Trophoblast cell (in vitro differentiated cells and primary cell): ENCODE data around the gene CHIA.

ENCODE experiments used
- DNase-seq, 2 donors: peaks; one replicate each; pipeline ENCODE4 v3.0.0-alpha.2; 2016
- H2AFZ ChIP-seq: 2 replicates; pipeline ENCODE4 v1.6.1; 2013; ENCODE audit warnings: low read length, moderate library complexity, mild to moderate bottlenecking; ENCODE audit not compliant: insufficient read depth, poor library complexity
- H2AK5ac ChIP-seq: 2 replicates; pipeline ENCODE4 v1.6.1; 2013; ENCODE audit warnings: mild to moderate bottlenecking, low read length
- H2BK120ac ChIP-seq: 2 replicates; pipeline ENCODE4 v1.6.1; 2013; ENCODE audit warnings: low read length, mild to moderate bottlenecking, moderate library complexity; ENCODE audit not compliant: insufficient read depth, poor library complexity
- H2BK12ac ChIP-seq: 2 replicates; pipeline ENCODE4 v1.6.1; 2013; ENCODE audit warnings: mild to moderate bottlenecking, low read length, moderate library complexity
- H2BK5ac ChIP-seq: 2 replicates; pipeline ENCODE4 v1.6.1; 2013; ENCODE audit warnings: low read length, low read depth, moderate library complexity, mild to moderate bottlenecking; ENCODE audit not compliant: poor library complexity
- H3K14ac ChIP-seq: 2 replicates; pipeline ENCODE4 v1.6.1; 2013; ENCODE audit warnings: mild to moderate bottlenecking, low read length
- H3K18ac ChIP-seq: 2 replicates; pipeline ENCODE4 v1.6.1; 2013; ENCODE audit warnings: mild to moderate bottlenecking, low read length
- H3K23ac ChIP-seq: 2 replicates; pipeline ENCODE4 v1.6.1; 2013; ENCODE audit warnings: low read length
- H3K27ac ChIP-seq: 2 replicates; pipeline ENCODE4 v1.5.1; 2013; ENCODE audit warnings: low read depth, mild to moderate bottlenecking, inconsistent platforms, low read length, moderate library complexity
- H3K27me3 ChIP-seq: 2 replicates; pipeline ENCODE4 v1.6.1; 2013; ENCODE audit warnings: inconsistent platforms, mild to moderate bottlenecking, low read length, moderate library complexity; ENCODE audit not compliant: insufficient read depth
- H3K36me3 ChIP-seq, 2 experiments: 1 replicate in 1 of 2; 2 replicates in 1 of 2; pipeline ENCODE4 v1.6.1; 2013; ENCODE audit warnings: low read length in 2 of 2, mild to moderate bottlenecking in 2 of 2, moderate library complexity in 1 of 2; ENCODE audit not compliant: insufficient read depth in 2 of 2, control insufficient read depth in 1 of 2
- H3K4ac ChIP-seq: 2 replicates; pipeline ENCODE4 v1.6.1; 2013; ENCODE audit warnings: low read depth, mild to moderate bottlenecking, low read length, moderate library complexity
- H3K4me1 ChIP-seq, 2 experiments: 1 replicate in 1 of 2; 2 replicates in 1 of 2; pipeline ENCODE4 v1.6.1; 2013; ENCODE audit warnings: low read length in 2 of 2, mild to moderate bottlenecking in 2 of 2, moderate library complexity in 1 of 2; ENCODE audit not compliant: insufficient read depth in 2 of 2, control insufficient read depth in 1 of 2
- H3K4me2 ChIP-seq: 2 replicates; pipeline ENCODE4 v1.6.1; 2013; ENCODE audit warnings: inconsistent platforms, mild to moderate bottlenecking, low read length, moderate library complexity
- H3K4me3 ChIP-seq: 2 replicates; pipeline ENCODE4 v1.5.1; 2013; ENCODE audit warnings: mild to moderate bottlenecking, low read depth, low read length, inconsistent platforms
- H3K79me1 ChIP-seq: one replicate; pipeline ENCODE4 v1.6.1; 2013; ENCODE audit warnings: low read length
- H3K79me2 ChIP-seq: 2 replicates; pipeline ENCODE4 v1.6.1; 2013; ENCODE audit warnings: low read length, mild to moderate bottlenecking; ENCODE audit not compliant: control insufficient read depth, insufficient read depth, poor library complexity
- H3K9ac ChIP-seq: 2 replicates; pipeline ENCODE4 v1.6.1; 2013; ENCODE audit warnings: mild to moderate bottlenecking, low read length
- H3K9me3 ChIP-seq: 2 replicates; pipeline ENCODE4 v1.6.1; 2013; ENCODE audit warnings: low read depth, mild to moderate bottlenecking, control low read depth, inconsistent platforms, low read length; ENCODE audit not compliant: insufficient read depth
- H4K12ac ChIP-seq: 2 replicates; pipeline ENCODE4 v1.6.1; 2013; ENCODE audit warnings: low read depth, mild to moderate bottlenecking, low read length, moderate library complexity
- H4K8ac ChIP-seq: 2 replicates; pipeline ENCODE4 v1.6.1; 2013; ENCODE audit warnings: low read depth, mild to moderate bottlenecking, low read length, moderate library complexity
- H4K91ac ChIP-seq: one replicate; pipeline ENCODE4 v1.6.1; 2013; ENCODE audit warnings: low read depth, mild to moderate bottlenecking, low read length, moderate library complexity
- WGBS: extraction: QIAGEN DNeasy Blood & Tissue Kit; methylation state at CpG from one replicate; pipeline ENCODE4 v1.1.7; 2013; ENCODE audit warnings: missing lambda C conversion rate; ENCODE audit not compliant: insufficient read length, insufficient coverage; ENCODE audit errors: extremely low coverage; 5-methylcytosine and 5-hydroxymethylcytosine counted together

The CHIA gene

GRCh38 chr1:111275780-111276433, 14.7 kb upstream of the CHIA start:
- H3K9me3 ChIP-seq: no peaks in the 10 kb centered on the region
- H3K4me1 ChIP-seq: no peaks in the 10 kb centered on the region
- H3K4ac ChIP-seq: no peak overlapping the region
- H3K79me1 ChIP-seq: peaks cover 2% of the 10 kb centered on the region
- no peaks in the 10 kb centered on the region for H3K27me3 ChIP-seq
- no peak overlapping the region for H2BK5ac ChIP-seq
- H2BK120ac ChIP-seq: no peak overlapping the region
- no peak overlapping the region for H2BK12ac ChIP-seq
- no peak for DNase-seq
- H4K12ac ChIP-seq: no peak overlapping the region
- no peak overlapping the region for H3K14ac ChIP-seq
- H3K36me3 ChIP-seq: no peaks in the 10 kb centered on the region
- H2AFZ ChIP-seq: no peak overlapping the region
- H4K91ac ChIP-seq: no peak overlapping the region
- no peak overlapping the region for H3K4me3 ChIP-seq
- no peaks in the 10 kb centered on the region for H3K79me2 ChIP-seq
- no peak overlapping the region for H2AK5ac ChIP-seq
- H3K18ac ChIP-seq: no peak overlapping the region
- H3K9ac ChIP-seq: no peak overlapping the region
- H3K4me2 ChIP-seq: no peak overlapping the region
- H3K27ac ChIP-seq: no peak overlapping the region
- no peak overlapping the region for H3K23ac ChIP-seq
- H4K8ac ChIP-seq: no peak overlapping the region

- H4K12ac ChIP-seq: no peak overlapping the region
- H3K23ac ChIP-seq: no peak overlapping the region
- DNase-seq: no peak
- no peak overlapping the region for H3K9ac ChIP-seq
- H3K79me2 ChIP-seq: no peaks in the 10 kb centered on the region
- H3K4me3 ChIP-seq: no peak overlapping the region
- no peak overlapping the region for H2AK5ac ChIP-seq
- H3K36me3 ChIP-seq: no peaks in the 10 kb centered on the region
- WGBS: no CpG with 5 or more reads among the region's 4 CpGs
- no peaks in the 10 kb centered on the region for H3K9me3 ChIP-seq
- H3K27ac ChIP-seq: no peak overlapping the region
- H3K14ac ChIP-seq: no peak overlapping the region
- H3K27me3 ChIP-seq: no peaks in the 10 kb centered on the region
- peaks cover 2% of the 10 kb centered on the region for H3K79me1 ChIP-seq
- peaks cover 2 to 7% of the 10 kb centered on the region in 2 experiments for H3K4me1 ChIP-seq
- no peak overlapping the region for H3K4me2 ChIP-seq
- H2AFZ ChIP-seq: no peak overlapping the region
- H4K8ac ChIP-seq: no peak overlapping the region
- H2BK120ac ChIP-seq: no peak overlapping the region
- H2BK12ac ChIP-seq: peak overlapping the region; percentile 78
- H2BK5ac ChIP-seq: no peak overlapping the region
- no peak overlapping the region for H3K4ac ChIP-seq
- no peak overlapping the region for H4K91ac ChIP-seq
- H3K18ac ChIP-seq: no peak overlapping the region
These were observed 11.5 kb upstream of the CHIA start for GRCh38 chr1:111279144-111279543.

- H4K12ac ChIP-seq: no peak overlapping the region
- H2BK12ac ChIP-seq: peak overlapping the region; percentile 71
- peaks cover 2% of the 10 kb centered on the region for H3K79me1 ChIP-seq
- H3K9ac ChIP-seq: no peak overlapping the region
- peak overlapping the region; percentile 20 for H2BK120ac ChIP-seq
- no peak overlapping the region for H4K8ac ChIP-seq
- no peak overlapping the region for H3K14ac ChIP-seq
- H3K9me3 ChIP-seq: no peaks in the 10 kb centered on the region
- H3K18ac ChIP-seq: no peak overlapping the region
- no peak overlapping the region for H3K4me3 ChIP-seq
- no peak overlapping the region for H3K4me2 ChIP-seq
- no peak overlapping the region for H2AFZ ChIP-seq
- H2BK5ac ChIP-seq: no peak overlapping the region
- H3K27me3 ChIP-seq: no peaks in the 10 kb centered on the region
- H3K4me1 ChIP-seq: peaks cover 2 to 7% of the 10 kb centered on the region in 2 experiments
- H3K23ac ChIP-seq: no peak overlapping the region
- H3K79me2 ChIP-seq: no peaks in the 10 kb centered on the region
- no peaks in the 10 kb centered on the region for H3K36me3 ChIP-seq
- no peak overlapping the region for H4K91ac ChIP-seq
- H3K4ac ChIP-seq: no peak overlapping the region
- DNase-seq: no peak
- no peak overlapping the region for H3K27ac ChIP-seq
- no peak overlapping the region for H2AK5ac ChIP-seq
These were observed 10.4 kb upstream of the CHIA start for GRCh38 chr1:111280267-111280666.

- Histone ChIP-seq H4K8ac (no peak overlapping the region), H3K4ac (no peak overlapping the region), H2BK12ac (no peak overlapping the region), H2BK5ac (no peak overlapping the region), H2BK120ac (no peak overlapping the region), H3K79me2 (no peaks in the 10 kb centered on the region), H3K36me3 (no peaks in the 10 kb centered on the region), H3K27me3 (no peaks in the 10 kb centered on the region), H3K4me3 (no peak overlapping the region), H3K14ac (peak overlapping the region; percentile 54), H3K4me1 (peaks cover 6 to 12% of the 10 kb centered on the region in 2 experiments), H3K23ac (no peak overlapping the region), H3K4me2 (peak overlapping the region; percentile 28), H3K9ac (no peak overlapping the region), H3K9me3 (no peaks in the 10 kb centered on the region), H3K27ac (peak overlapping the region; percentile 17), H3K79me1 (peaks cover 2% of the 10 kb centered on the region), H4K12ac (no peak overlapping the region), H2AK5ac (no peak overlapping the region), H4K91ac (no peak overlapping the region), H3K18ac (no peak overlapping the region), H2AFZ (no peak overlapping the region)
- DNase-seq: peak in 1 of 2 donors; percentile 23
- no CpG with 5 or more reads among the region's 5 CpGs for WGBS
These were observed 9.2 kb upstream of the CHIA start for GRCh38 chr1:111281411-111281810.
